ENCODE measurements around the gene RAB30. TPM values are rescaled to one million over a fixed set of nuclear protein-coding genes. Genes with fewer than 3 reads are reported as not detected.

RAB30 gene
- total RNA-seq, 1 donor from 2014 or later: 15.5 TPM

GRCh38 chr11:83056204-83056603, 15.5 kb downstream of the RAB30 start:
- TF ChIP-seq CTCF (IDR thresholded peaks at IDR 0.05): no peak
- no peak for ATAC-seq
- intact Hi-C loops (cut with DNase I): loop anchor here (10.0 kb wide), 1 partner anchor 131 kb away; no protein-coding TSS in a partner anchor

GRCh38 chr11:83054904-83055380, 16.8 kb downstream of the RAB30 start:
- Histone ChIP-seq H3K36me3 (no peaks in the 10 kb centered on the region), H3K27ac (no peak overlapping the region), H3K4me1 (peaks cover 24% of the 10 kb centered on the region), H3K9me3 (no peaks in the 10 kb centered on the region), H3K4me3 (no peak overlapping the region), H3K27me3 (ENCODE audit: low read depth) (no peaks in the 10 kb centered on the region)
- DNase-seq (no peak), ATAC-seq (peak; percentile 71 to 77)
- intact Hi-C loops (cut with DNase I): loop anchor here (10.0 kb wide), 1 partner anchor 130 kb away; no protein-coding TSS in a partner anchor
- TF ChIP-seq CTCF (IDR thresholded peaks at IDR 0.05): no peak

More at GRCh38 chr11:83056204-83056603, 15.5 kb downstream of the RAB30 start:
- Histone ChIP-seq H3K27ac (no peak overlapping the region), H3K4me1 (peaks cover 27% of the 10 kb centered on the region), H3K36me3 (no peaks in the 10 kb centered on the region), H3K27me3 (ENCODE audit: low read depth) (no peaks in the 10 kb centered on the region), H3K9me3 (no peaks in the 10 kb centered on the region), H3K4me3 (no peak overlapping the region)
- DNase-seq: no peak

GRCh38 chr11:83054001-83054400, 17.7 kb downstream of the RAB30 start:
- TF ChIP-seq CTCF (IDR thresholded peaks at IDR 0.05): no peak
- DNase-seq (no peak), ATAC-seq (no peak)
- Histone ChIP-seq H3K27ac (no peak overlapping the region), H3K27me3 (ENCODE audit: low read depth) (no peaks in the 10 kb centered on the region), H3K4me3 (no peak overlapping the region), H3K9me3 (no peaks in the 10 kb centered on the region), H3K4me1 (peaks cover 24% of the 10 kb centered on the region), H3K36me3 (no peaks in the 10 kb centered on the region)
- intact Hi-C loops (cut with DNase I): loop anchor here (10.0 kb wide), 1 partner anchor 129 kb away; no protein-coding TSS in a partner anchor

- DNase-seq (no peak), ATAC-seq (peak in 1 of 2 donors; percentile 40)
- TF ChIP-seq CTCF (IDR thresholded peaks at IDR 0.05): no peak
- Histone ChIP-seq H3K9me3 (no peaks in the 10 kb centered on the region), H3K27me3 (ENCODE audit: low read depth) (no peaks in the 10 kb centered on the region), H3K4me3 (no peak overlapping the region), H3K4me1 (peaks cover 40% of the 10 kb centered on the region), H3K36me3 (no peaks in the 10 kb centered on the region), H3K27ac (peak overlapping the region; percentile 8)
- intact Hi-C loops (cut with DNase I): loop anchor here (10.0 kb wide), 1 partner anchor 127 kb away; no protein-coding TSS in a partner anchor
These were observed 19.7 kb downstream of the RAB30 start for GRCh38 chr11:83051760-83052671.

GRCh38 chr11:83047515-83048225, 24.0 kb downstream of the RAB30 start:
- Histone ChIP-seq H3K4me1 (peaks cover 40% of the 10 kb centered on the region), H3K36me3 (no peaks in the 10 kb centered on the region), H3K27ac (peak overlapping the region; percentile 19), H3K4me3 (no peak overlapping the region), H3K27me3 (ENCODE audit: low read depth) (no peaks in the 10 kb centered on the region), H3K9me3 (no peaks in the 10 kb centered on the region)
- no peak for TF ChIP-seq CTCF (IDR thresholded peaks at IDR 0.05)
- intact Hi-C loops (cut with DNase I): no loop called here
- no peak for ATAC-seq
- no peak for DNase-seq
